Stimulated activated CD8-positive, alpha-beta memory T cell treated with anti-CD3 and anti-CD28 coated beads, Interleukin-4, amount 100 ng/mL, for 1 hour (primary cell): Measurements from ENCODE around the gene CPT1B.
"Not testable (repeated sequence)": the region's sequence is repeated elsewhere in the genome, so short reads cannot be mapped to it uniquely, and the experiment has no call there.

Experiments used
- DNase-seq, 2 donors: peaks; one replicate each; pipeline ENCODE4 v3.0.0-alpha.2; 2020; ENCODE audit warnings: low read depth in 2 of 2, low spot score in 1 of 2

The CPT1B gene

GRCh38 chr22:50577987-50578775 is at the start of gene CPT1B:
TSS of gene CPT1B (minus strand) at chr22:50578427. CDS start at chr22:50577915, 512 bp downstream.
- DNase-seq = no peak

- no peak for DNase-seq
Observed at GRCh38 chr22:50626850-50627641, 48.8 kb upstream of the CPT1B start.

- DNase-seq = no peak
Observed at GRCh38 chr22:50626314-50626849, 48.2 kb upstream of the CPT1B start.

- DNase-seq = no peak
Observed at GRCh38 chr22:50625568-50626313, 47.5 kb upstream of the CPT1B start.

- no peak for DNase-seq
Observed at GRCh38 chr22:50625131-50625567, 46.9 kb upstream of the CPT1B start.

- no peak for DNase-seq
Observed at GRCh38 chr22:50624347-50625130, 46.3 kb upstream of the CPT1B start.

GRCh38 chr22:50622723-50623327 is 44.6 kb upstream of the CPT1B start:
- DNase-seq = no peak

- no peak for DNase-seq
Observed at GRCh38 chr22:50621948-50622722, 43.9 kb upstream of the CPT1B start.

- peak in 1 of 2 donors; percentile 24 for DNase-seq
Observed at GRCh38 chr22:50621356-50621880, 43.2 kb upstream of the CPT1B start.

- peak in 1 of 2 donors; percentile 79 for DNase-seq
Observed at GRCh38 chr22:50620593-50621355, 42.5 kb upstream of the CPT1B start.

GRCh38 chr22:50614296-50614695 is 36.1 kb upstream of the CPT1B start:
- DNase-seq = not testable (repeated sequence)

GRCh38 chr22:50613291-50613981 is 35.2 kb upstream of the CPT1B start:
- DNase-seq = no peak

GRCh38 chr22:50612528-50613221 is 34.4 kb upstream of the CPT1B start:
- DNase-seq = no peak

- DNase-seq = no peak
Observed at GRCh38 chr22:50612168-50612527, 33.9 kb upstream of the CPT1B start.

GRCh38 chr22:50611341-50612060 is 33.3 kb upstream of the CPT1B start:
- DNase-seq = no peak

- DNase-seq = no peak
Observed at GRCh38 chr22:50610581-50610980, 32.4 kb upstream of the CPT1B start.
